AG04450 (cell line): ENCODE data around the gene SPP2. TPM values are rescaled to one million over a fixed set of nuclear protein-coding genes. Genes with fewer than 3 reads are reported as not detected.

ENCODE experiments used
- CTCF ChIA-PET: fragments of 300-600, 350-600 bp; formaldehyde crosslinking; extraction: SDS; loops from one replicate; lab custom pipeline; 2022; ENCODE audit warnings: antibody characterized with exemption, inconsistent platforms; lab: Charles Lee
- POLR2A ChIA-PET: fragments of 350-600 bp; formaldehyde crosslinking; extraction: SDS; loops from one replicate; lab custom pipeline; 2021; ENCODE audit warnings: antibody characterized with exemption, inconsistent platforms; lab: Yijun Ruan, JAX
- DNase-seq: peaks from one replicate; pipeline ENCODE4 v3.0.0-alpha.2; 2011; ENCODE audit warnings: low read depth, low spot score
- H3K27ac ChIP-seq: one replicate; pipeline ENCODE4 v1.5.1; 2012; ENCODE audit warnings: low read depth, low read length, control low read depth
- H3K27me3 ChIP-seq: one replicate; pipeline ENCODE4 v1.6.0; 2012; ENCODE audit warnings: low read length; ENCODE audit not compliant: control insufficient read depth, insufficient read depth
- H3K4me3 ChIP-seq: 2 replicates; pipeline ENCODE4 v1.5.1; 2011; ENCODE audit warnings: mild to moderate bottlenecking, low read depth, low read length, control low read depth
- H3K9me3 ChIP-seq: 2 replicates; pipeline ENCODE4 v1.5.1; 2012; ENCODE audit warnings: low read length; ENCODE audit not compliant: control insufficient read depth, insufficient read depth
- CTCF ChIP-seq: IDR thresholded peaks from 2 replicates; pipeline ENCODE4 v1.5.1; 2011; ENCODE audit warnings: low read depth, low read length, control low read depth, inconsistent platforms
- polyA plus RNA-seq: library from polyadenylated mRNA; depleted of rRNA; stranded (reverse); fragments of >200 nt; gene quantifications from 2 replicates; pipeline ENCODE4 v1.2.3, GENCODE V29; 2011

Gene SPP2
- polyA plus RNA-seq, 1 experiment, result not detected

DNA sequence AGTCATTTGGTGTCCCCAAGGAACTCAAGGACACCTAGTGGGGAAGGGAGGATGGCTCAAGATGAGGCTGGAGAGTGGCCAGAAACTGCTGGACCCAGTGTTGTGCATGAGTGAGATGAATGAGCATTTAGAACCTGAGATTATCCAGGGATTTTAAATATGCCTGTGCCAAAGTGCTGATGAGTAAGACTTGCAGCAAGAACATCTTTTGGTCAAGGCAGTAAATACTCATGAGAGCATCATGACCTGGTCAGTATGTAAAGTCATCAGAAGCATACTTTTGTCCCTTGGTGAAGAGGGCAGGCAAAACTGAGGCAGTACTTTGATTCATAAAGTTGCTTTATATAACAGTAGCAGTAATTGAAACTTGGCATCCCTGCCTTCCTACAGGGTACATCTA lies 3.1 kb upstream of the SPP2 start:
- no peak for TF ChIP-seq CTCF
- Histone ChIP-seq H3K27me3 (no peaks in the 10 kb centered on the region), H3K9me3 (no peaks in the 10 kb centered on the region), H3K4me3 (no peak overlapping the region), H3K27ac (no peak overlapping the region)
- no peak for DNase-seq
- ChIA-PET POLR2A (no interaction called here), CTCF (interaction anchor here (0.9 kb wide), 1 partner anchor 498 kb away, joined by 3 read pairs; no protein-coding TSS in a partner anchor)

GRCh38 chr2:234048049-234048448 lies 2.5 kb upstream of the SPP2 start:
- POLR2A ChIA-PET, result no interaction called here
- CTCF ChIA-PET, result interaction anchor here (0.9 kb wide), 1 partner anchor 497 kb away, joined by 3 read pairs; no protein-coding TSS in a partner anchor
- no peak for TF ChIP-seq CTCF

DNA sequence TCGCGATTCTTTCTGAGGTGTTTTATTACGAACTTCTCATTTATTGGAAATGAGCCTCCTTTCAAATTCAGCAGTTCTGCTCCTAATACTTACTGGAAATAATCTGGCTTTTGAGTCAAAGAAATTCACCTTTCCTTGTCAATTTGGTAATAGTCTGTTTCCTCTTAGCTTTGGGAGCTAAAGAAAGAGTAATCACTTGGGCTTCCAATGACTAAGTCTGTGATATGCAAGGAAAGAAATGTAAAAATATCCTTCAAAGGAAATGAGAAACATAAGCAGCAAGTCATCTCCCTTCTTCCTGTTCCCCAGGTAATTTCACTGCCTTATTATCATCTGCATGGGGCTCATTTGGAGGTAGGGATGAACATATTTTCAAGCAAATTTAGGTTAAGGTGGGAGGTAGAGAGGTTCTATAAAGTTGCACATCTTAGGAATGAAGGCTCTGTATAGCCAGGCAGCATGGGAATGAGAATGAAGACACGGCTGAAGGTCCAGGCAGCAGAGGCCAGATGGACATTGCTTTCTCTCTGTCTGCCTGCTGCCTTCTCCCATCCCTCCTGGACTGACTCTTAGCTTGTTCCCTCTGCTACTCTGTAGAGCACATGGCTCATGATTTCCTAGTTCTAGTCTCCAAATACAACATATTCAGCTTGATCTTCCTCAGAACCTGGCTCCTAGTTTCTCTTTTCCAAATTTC lies 1.0 kb downstream of the SPP2 start:
- no peaks in the 10 kb centered on the region for H3K9me3 ChIP-seq
- TF ChIP-seq CTCF, result no peak
- DNase-seq, result no peak

More at GRCh38 chr2:234048049-234048448, 2.5 kb upstream of the SPP2 start:
- Histone ChIP-seq H3K9me3 (no peaks in the 10 kb centered on the region), H3K27ac (no peak overlapping the region), H3K27me3 (no peaks in the 10 kb centered on the region), H3K4me3 (no peak overlapping the region)
- no peak for DNase-seq

DNA sequence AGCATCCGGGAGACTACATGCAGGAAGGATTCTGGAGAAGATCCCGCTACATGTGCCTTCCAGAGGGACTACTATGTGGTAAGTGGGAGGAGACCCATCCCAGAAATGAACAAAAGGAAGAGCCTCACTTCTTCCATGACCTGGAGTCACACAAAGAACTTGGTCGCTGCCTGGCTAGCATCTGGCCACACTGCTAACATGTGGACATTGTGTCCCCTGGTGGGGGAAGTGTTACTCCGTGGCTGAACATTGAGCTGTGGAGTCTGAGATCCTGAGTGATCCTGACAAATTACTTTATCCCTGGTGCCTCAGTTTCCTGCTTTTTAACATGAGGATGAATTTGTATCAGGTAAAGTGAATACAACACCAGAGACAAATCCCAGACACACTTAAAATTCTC lies 8.4 kb downstream of the SPP2 start:
- Histone ChIP-seq H3K4me3 (no peak overlapping the region), H3K27me3 (peaks cover 7% of the 10 kb centered on the region), H3K9me3 (no peaks in the 10 kb centered on the region), H3K27ac (no peak overlapping the region)
- no peak for DNase-seq
- TF ChIP-seq CTCF, result no peak
- POLR2A ChIA-PET, result no interaction called here
- CTCF ChIA-PET, result no interaction called here

More for the DNA sequence above, 1.0 kb downstream of the SPP2 start:
- H3K27me3 ChIP-seq, result no peaks in the 10 kb centered on the region
- ChIA-PET POLR2A (no interaction called here), CTCF (interaction anchor here (1.1 kb wide), 1 partner anchor 494 kb away, joined by 4 read pairs; no protein-coding TSS in a partner anchor)
- no peak overlapping the region for H3K4me3 ChIP-seq
- no peak overlapping the region for H3K27ac ChIP-seq

- ChIA-PET POLR2A (no interaction called here), CTCF (no interaction called here)
- no peak overlapping the region for H3K27ac ChIP-seq
Observed at GRCh38 chr2:234060236-234060635, 9.7 kb downstream of the SPP2 start.

More at GRCh38 chr2:234060236-234060635, 9.7 kb downstream of the SPP2 start:
- Histone ChIP-seq H3K4me3 (no peak overlapping the region), H3K9me3 (no peaks in the 10 kb centered on the region), H3K27me3 (peaks cover 7% of the 10 kb centered on the region)
- TF ChIP-seq CTCF, result no peak
- DNase-seq, result no peak
